ENCODE results near the gene AQP7. TPM values are rescaled to one million over a fixed set of nuclear protein-coding genes. Genes with fewer than 3 reads are reported as not detected.
A peak's percentile ranks its signal among the peaks of the same experiment; 100 is the strongest.
"Not testable (repeated sequence)": the region's sequence is repeated elsewhere in the genome, so short reads cannot be mapped to it uniquely, and the experiment has no call there.

The AQP7 gene
- total RNA-seq, 1 donor from 2014 or later: not detected

- no peak overlapping the region for H3K27ac Mint-ChIP-seq
- no peaks in the 10 kb centered on the region for H3K36me3 Mint-ChIP-seq (ENCODE audit: low read depth)
- H3K4me3 Mint-ChIP-seq: no peak overlapping the region
- no peaks in the 10 kb centered on the region for H3K9me3 Mint-ChIP-seq
- H3K27me3 Mint-ChIP-seq: no peaks in the 10 kb centered on the region
- no peaks in the 10 kb centered on the region for H3K4me1 Mint-ChIP-seq
- intact Hi-C loops (cut with micrococcal nuclease): no loop called here
- no peak for DNase-seq
Observed at GRCh38 chr9:33381231-33381791, 21.1 kb downstream of the AQP7 start.

- intact Hi-C loops (cut with micrococcal nuclease): no loop called here
- H3K4me1 Mint-ChIP-seq: no peaks in the 10 kb centered on the region
- no peaks in the 10 kb centered on the region for H3K9me3 Mint-ChIP-seq
Observed at GRCh38 chr9:33380390-33381094, 21.8 kb downstream of the AQP7 start.

GRCh38 chr9:33379666-33380389 is 22.5 kb downstream of the AQP7 start:
- H3K27ac Mint-ChIP-seq: no peak overlapping the region
- no peak for DNase-seq
- H3K27me3 Mint-ChIP-seq: no peaks in the 10 kb centered on the region
- peaks cover 5% of the 10 kb centered on the region for H3K4me1 Mint-ChIP-seq
- no peak overlapping the region for H3K4me3 Mint-ChIP-seq
- intact Hi-C loops (cut with micrococcal nuclease): no loop called here
- H3K36me3 Mint-ChIP-seq (ENCODE audit: low read depth): no peaks in the 10 kb centered on the region
- H3K9me3 Mint-ChIP-seq: no peaks in the 10 kb centered on the region

More at GRCh38 chr9:33380390-33381094, 21.8 kb downstream of the AQP7 start:
- no peaks in the 10 kb centered on the region for H3K27me3 Mint-ChIP-seq
- no peaks in the 10 kb centered on the region for H3K36me3 Mint-ChIP-seq (ENCODE audit: low read depth)
- H3K4me3 Mint-ChIP-seq: no peak overlapping the region
- no peak overlapping the region for H3K27ac Mint-ChIP-seq
- DNase-seq: no peak

- intact Hi-C loops (cut with micrococcal nuclease): no loop called here
- peaks cover 8% of the 10 kb centered on the region for H3K4me1 Mint-ChIP-seq
- DNase-seq: no peak
Observed at GRCh38 chr9:33378121-33378795, 24.1 kb downstream of the AQP7 start.

GRCh38 chr9:33377089-33377715 is 25.2 kb downstream of the AQP7 start:
- Mint-ChIP-seq H3K36me3 (ENCODE audit: low read depth) (peaks cover 4% of the 10 kb centered on the region), H3K9me3 (no peaks in the 10 kb centered on the region), H3K4me1 (peaks cover 8% of the 10 kb centered on the region), H3K27me3 (no peaks in the 10 kb centered on the region), H3K27ac (no peak overlapping the region), H3K4me3 (no peak overlapping the region)
- no peak for DNase-seq
- intact Hi-C loops (cut with micrococcal nuclease): no loop called here

More at GRCh38 chr9:33378121-33378795, 24.1 kb downstream of the AQP7 start:
- Mint-ChIP-seq H3K36me3 (ENCODE audit: low read depth) (peaks cover 1% of the 10 kb centered on the region), H3K4me3 (no peak overlapping the region), H3K9me3 (no peaks in the 10 kb centered on the region), H3K27me3 (no peaks in the 10 kb centered on the region), H3K27ac (no peak overlapping the region)

GRCh38 chr9:33375841-33376321 is 26.5 kb downstream of the AQP7 start:
- H3K4me3 Mint-ChIP-seq: no peak overlapping the region
- H3K27ac Mint-ChIP-seq: no peak overlapping the region
- H3K9me3 Mint-ChIP-seq: no peaks in the 10 kb centered on the region
- no peaks in the 10 kb centered on the region for H3K27me3 Mint-ChIP-seq
- intact Hi-C loops (cut with micrococcal nuclease): loop anchor here (1.0 to 2.0 kb wide), 4 partner anchors 39 to 91 kb away; partner anchors contain the start of gene AQP3
- H3K4me1 Mint-ChIP-seq: peaks cover 8% of the 10 kb centered on the region
- no peak for DNase-seq
- H3K36me3 Mint-ChIP-seq (ENCODE audit: low read depth): peaks cover 14% of the 10 kb centered on the region

GRCh38 chr9:33375238-33375840 is 27.0 kb downstream of the AQP7 start:
- Mint-ChIP-seq H3K4me1 (peaks cover 10% of the 10 kb centered on the region), H3K4me3 (peak overlapping the region; percentile 30), H3K27me3 (no peaks in the 10 kb centered on the region), H3K9me3 (no peaks in the 10 kb centered on the region), H3K36me3 (ENCODE audit: low read depth) (peaks cover 16% of the 10 kb centered on the region), H3K27ac (no peak overlapping the region)
- intact Hi-C loops (cut with micrococcal nuclease): loop anchor here (1.0 to 2.0 kb wide), 4 partner anchors 39 to 91 kb away; partner anchors contain the start of gene AQP3
- no peak for DNase-seq

GRCh38 chr9:33374634-33375237 is 27.6 kb downstream of the AQP7 start:
- Mint-ChIP-seq H3K4me3 (peak overlapping the region; percentile 30), H3K9me3 (no peaks in the 10 kb centered on the region), H3K27ac (peak overlapping the region; percentile 52), H3K27me3 (no peaks in the 10 kb centered on the region), H3K36me3 (ENCODE audit: low read depth) (peaks cover 21% of the 10 kb centered on the region), H3K4me1 (peaks cover 10% of the 10 kb centered on the region)
- peak; percentile 91 for DNase-seq
- intact Hi-C loops (cut with micrococcal nuclease): loop anchor here (1.0 to 2.0 kb wide), 4 partner anchors 40 to 92 kb away; partner anchors contain the start of gene AQP3

GRCh38 chr9:33374190-33374589 is 28.2 kb downstream of the AQP7 start:
- H3K9me3 Mint-ChIP-seq: no peaks in the 10 kb centered on the region
- intact Hi-C loops (cut with micrococcal nuclease): loop anchor here (2.0 kb wide), 3 partner anchors 41 to 93 kb away; partner anchors contain the start of gene AQP3
- no peaks in the 10 kb centered on the region for H3K27me3 Mint-ChIP-seq
- H3K36me3 Mint-ChIP-seq (ENCODE audit: low read depth): peaks cover 24% of the 10 kb centered on the region
- H3K4me3 Mint-ChIP-seq: no peak overlapping the region
- no peak for DNase-seq
- H3K4me1 Mint-ChIP-seq: peaks cover 10% of the 10 kb centered on the region
- H3K27ac Mint-ChIP-seq: peak overlapping the region; percentile 7

- Mint-ChIP-seq H3K27ac (no peak overlapping the region), H3K4me1 (peaks cover 10% of the 10 kb centered on the region), H3K27me3 (no peaks in the 10 kb centered on the region), H3K4me3 (no peak overlapping the region), H3K9me3 (no peaks in the 10 kb centered on the region), H3K36me3 (ENCODE audit: low read depth) (peaks cover 30% of the 10 kb centered on the region)
- intact Hi-C loops (cut with micrococcal nuclease): no loop called here
- DNase-seq: no peak
Observed at GRCh38 chr9:33372900-33373299, 29.5 kb downstream of the AQP7 start.

GRCh38 chr9:33366979-33367480 is 35.3 kb downstream of the AQP7 start:
- peaks cover 58% of the 10 kb centered on the region for H3K36me3 Mint-ChIP-seq (ENCODE audit: low read depth)
- H3K9me3 Mint-ChIP-seq: no peaks in the 10 kb centered on the region
- no peak for DNase-seq
- intact Hi-C loops (cut with micrococcal nuclease): no loop called here
- H3K4me3 Mint-ChIP-seq: no peak overlapping the region
- H3K4me1 Mint-ChIP-seq: peaks cover 3% of the 10 kb centered on the region
- H3K27me3 Mint-ChIP-seq: no peaks in the 10 kb centered on the region
- H3K27ac Mint-ChIP-seq: no peak overlapping the region

GRCh38 chr9:33364814-33365213 is 37.6 kb downstream of the AQP7 start:
- not testable (repeated sequence) for H3K9me3 Mint-ChIP-seq

More at GRCh38 chr9:33364814-33365213, 37.6 kb downstream of the AQP7 start:
- DNase-seq; H3K27me3 Mint-ChIP-seq; H3K27ac Mint-ChIP-seq; intact Hi-C loops (cut with micrococcal nuclease); H3K4me1 Mint-ChIP-seq; H3K4me3 Mint-ChIP-seq: not testable (repeated sequence)
- H3K36me3 Mint-ChIP-seq (ENCODE audit: low read depth): peaks cover 49% of the 10 kb centered on the region
